Right lobe of liver (tissue), 4 donors: Measurements from ENCODE around the gene C19orf12.

ENCODE experiments used
- CTCF ChIP-seq, 4 donors: fragments of 200-600 bp in 3 of 4; fragments of 450-650 bp in 1 of 4; IDR thresholded peaks; one replicate each; pipeline versions ENCODE4 v1.5.1 to v1.8.0; 2016 to 2022; ENCODE audit warnings: antibody characterized with exemption in 4 of 4, mild to moderate bottlenecking in 2 of 4
- POLR2A ChIP-seq: fragments of 450-650 bp; IDR thresholded peaks from one replicate; pipeline ENCODE4 v1.6.1; 2017; ENCODE audit warnings: antibody characterized with exemption, mild to moderate bottlenecking
- donor health status: DM: no; HTN: no; CAD: no.
- donor health status: DM: no; HTN: no; CAD: no.
- donor health status: DM: no; HTN: yes; CAD: no.

- no peak for TF ChIP-seq CTCF (IDR thresholded peaks at IDR 0.05)
- TF ChIP-seq POLR2A, result no peak
Measured at GRCh38 chr19:29753934-29754305, 38.9 kb upstream of the C19orf12 start.
